NB4 (cell line): Measurements from ENCODE around the gene TNFRSF14.
"Not testable (repeated sequence)": the region's sequence is repeated elsewhere in the genome, so short reads cannot be mapped to it uniquely, and the experiment has no call there.

Experiments used
- MAX ChIP-seq: IDR thresholded peaks from 2 replicates; pipeline ENCODE4 v1.6.1; 2011; ENCODE audit warnings: low read depth, low read length
- TF ChIP-seq, protein P1 (sequence below): IDR thresholded peaks from one replicate; pipeline ENCODE4 v1.5.1; 2012; ENCODE audit warnings: low read depth, low read length

DNA sequence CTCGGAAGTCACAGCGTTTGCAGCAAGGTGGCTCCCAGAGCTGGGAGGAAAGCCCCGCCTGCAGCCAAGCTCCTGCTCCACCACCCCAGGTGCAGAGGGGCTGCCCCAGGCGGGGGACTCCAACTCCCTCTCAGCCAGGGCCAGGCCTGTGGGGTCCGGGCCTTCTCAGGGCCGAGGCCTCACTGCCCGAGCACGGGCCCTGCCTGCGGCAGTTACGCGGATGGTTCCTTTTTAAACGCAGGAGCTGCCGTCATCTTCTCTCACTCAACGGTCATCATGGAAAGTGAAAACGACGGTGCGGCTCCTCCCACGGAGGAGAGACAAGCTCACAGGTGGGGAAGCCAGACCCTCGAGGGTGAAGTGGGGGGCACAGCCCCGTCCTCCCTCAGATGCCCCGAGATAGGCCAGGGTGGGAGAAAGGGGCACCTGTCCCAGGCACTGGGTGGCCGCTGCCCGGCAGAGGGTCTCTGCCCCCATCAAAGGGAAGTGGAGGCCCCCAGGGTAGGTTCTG lies 21.4 kb downstream of the TNFRSF14 start:
- TF ChIP-seq, protein P1, sequence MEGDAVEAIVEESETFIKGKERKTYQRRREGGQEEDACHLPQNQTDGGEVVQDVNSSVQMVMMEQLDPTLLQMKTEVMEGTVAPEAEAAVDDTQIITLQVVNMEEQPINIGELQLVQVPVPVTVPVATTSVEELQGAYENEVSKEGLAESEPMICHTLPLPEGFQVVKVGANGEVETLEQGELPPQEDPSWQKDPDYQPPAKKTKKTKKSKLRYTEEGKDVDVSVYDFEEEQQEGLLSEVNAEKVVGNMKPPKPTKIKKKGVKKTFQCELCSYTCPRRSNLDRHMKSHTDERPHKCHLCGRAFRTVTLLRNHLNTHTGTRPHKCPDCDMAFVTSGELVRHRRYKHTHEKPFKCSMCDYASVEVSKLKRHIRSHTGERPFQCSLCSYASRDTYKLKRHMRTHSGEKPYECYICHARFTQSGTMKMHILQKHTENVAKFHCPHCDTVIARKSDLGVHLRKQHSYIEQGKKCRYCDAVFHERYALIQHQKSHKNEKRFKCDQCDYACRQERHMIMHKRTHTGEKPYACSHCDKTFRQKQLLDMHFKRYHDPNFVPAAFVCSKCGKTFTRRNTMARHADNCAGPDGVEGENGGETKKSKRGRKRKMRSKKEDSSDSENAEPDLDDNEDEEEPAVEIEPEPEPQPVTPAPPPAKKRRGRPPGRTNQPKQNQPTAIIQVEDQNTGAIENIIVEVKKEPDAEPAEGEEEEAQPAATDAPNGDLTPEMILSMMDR, result not testable (repeated sequence)
- TF ChIP-seq MAX, result not testable (repeated sequence)
